ENCODE data around the gene PLCG2.

DNA sequence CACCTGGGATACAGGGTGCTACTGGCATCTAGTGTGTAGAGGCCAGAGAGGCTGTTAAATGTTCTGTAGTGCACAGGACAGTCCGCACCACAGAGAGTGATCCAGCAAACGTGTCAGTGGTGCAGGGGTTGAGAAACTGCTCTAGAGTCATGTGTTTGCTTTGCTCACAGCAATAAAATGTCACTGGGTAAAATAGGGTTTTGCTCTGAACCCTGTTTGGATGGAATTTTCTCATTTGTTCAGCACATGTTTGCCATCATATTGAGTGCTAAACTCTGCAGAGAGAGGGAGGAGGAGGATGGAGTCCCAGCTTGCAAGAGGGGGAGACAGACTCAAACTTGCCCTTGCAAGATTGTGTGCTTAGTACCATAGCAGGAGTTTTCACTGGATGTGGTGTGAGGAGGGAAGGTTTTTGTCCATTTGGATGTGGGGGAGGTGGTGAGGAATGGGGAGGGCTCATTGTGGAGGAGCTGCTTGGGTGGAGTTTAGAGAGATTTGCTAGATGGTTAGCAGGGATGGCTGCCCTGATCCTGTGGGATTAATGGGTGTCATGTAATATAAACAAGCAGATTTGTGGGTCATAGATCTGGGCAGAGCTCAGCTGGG lies 11.8 kb downstream of the PLCG2 start:
- TF ChIP-seq, protein P1, sequence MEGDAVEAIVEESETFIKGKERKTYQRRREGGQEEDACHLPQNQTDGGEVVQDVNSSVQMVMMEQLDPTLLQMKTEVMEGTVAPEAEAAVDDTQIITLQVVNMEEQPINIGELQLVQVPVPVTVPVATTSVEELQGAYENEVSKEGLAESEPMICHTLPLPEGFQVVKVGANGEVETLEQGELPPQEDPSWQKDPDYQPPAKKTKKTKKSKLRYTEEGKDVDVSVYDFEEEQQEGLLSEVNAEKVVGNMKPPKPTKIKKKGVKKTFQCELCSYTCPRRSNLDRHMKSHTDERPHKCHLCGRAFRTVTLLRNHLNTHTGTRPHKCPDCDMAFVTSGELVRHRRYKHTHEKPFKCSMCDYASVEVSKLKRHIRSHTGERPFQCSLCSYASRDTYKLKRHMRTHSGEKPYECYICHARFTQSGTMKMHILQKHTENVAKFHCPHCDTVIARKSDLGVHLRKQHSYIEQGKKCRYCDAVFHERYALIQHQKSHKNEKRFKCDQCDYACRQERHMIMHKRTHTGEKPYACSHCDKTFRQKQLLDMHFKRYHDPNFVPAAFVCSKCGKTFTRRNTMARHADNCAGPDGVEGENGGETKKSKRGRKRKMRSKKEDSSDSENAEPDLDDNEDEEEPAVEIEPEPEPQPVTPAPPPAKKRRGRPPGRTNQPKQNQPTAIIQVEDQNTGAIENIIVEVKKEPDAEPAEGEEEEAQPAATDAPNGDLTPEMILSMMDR (IDR thresholded peaks at IDR 0.05; ENCODE audit: poor library complexity, severe bottlenecking) = no peak
- TF ChIP-seq POLR2AphosphoS5 (IDR thresholded peaks at IDR 0.05) (no peak), EZH2 (IDR thresholded peaks at IDR 0.05; ENCODE audit: borderline replicate concordance, insufficient read depth, low read length, poor library complexity, severe bottlenecking) (no peak), EP300 (conservative IDR thresholded peaks at IDR 0.05; ENCODE audit: poor library complexity, severe bottlenecking) (no peak), TAF1 (IDR thresholded peaks at IDR 0.05; ENCODE audit: low read depth) (no peak)
- TF ChIP-seq, protein P2, sequence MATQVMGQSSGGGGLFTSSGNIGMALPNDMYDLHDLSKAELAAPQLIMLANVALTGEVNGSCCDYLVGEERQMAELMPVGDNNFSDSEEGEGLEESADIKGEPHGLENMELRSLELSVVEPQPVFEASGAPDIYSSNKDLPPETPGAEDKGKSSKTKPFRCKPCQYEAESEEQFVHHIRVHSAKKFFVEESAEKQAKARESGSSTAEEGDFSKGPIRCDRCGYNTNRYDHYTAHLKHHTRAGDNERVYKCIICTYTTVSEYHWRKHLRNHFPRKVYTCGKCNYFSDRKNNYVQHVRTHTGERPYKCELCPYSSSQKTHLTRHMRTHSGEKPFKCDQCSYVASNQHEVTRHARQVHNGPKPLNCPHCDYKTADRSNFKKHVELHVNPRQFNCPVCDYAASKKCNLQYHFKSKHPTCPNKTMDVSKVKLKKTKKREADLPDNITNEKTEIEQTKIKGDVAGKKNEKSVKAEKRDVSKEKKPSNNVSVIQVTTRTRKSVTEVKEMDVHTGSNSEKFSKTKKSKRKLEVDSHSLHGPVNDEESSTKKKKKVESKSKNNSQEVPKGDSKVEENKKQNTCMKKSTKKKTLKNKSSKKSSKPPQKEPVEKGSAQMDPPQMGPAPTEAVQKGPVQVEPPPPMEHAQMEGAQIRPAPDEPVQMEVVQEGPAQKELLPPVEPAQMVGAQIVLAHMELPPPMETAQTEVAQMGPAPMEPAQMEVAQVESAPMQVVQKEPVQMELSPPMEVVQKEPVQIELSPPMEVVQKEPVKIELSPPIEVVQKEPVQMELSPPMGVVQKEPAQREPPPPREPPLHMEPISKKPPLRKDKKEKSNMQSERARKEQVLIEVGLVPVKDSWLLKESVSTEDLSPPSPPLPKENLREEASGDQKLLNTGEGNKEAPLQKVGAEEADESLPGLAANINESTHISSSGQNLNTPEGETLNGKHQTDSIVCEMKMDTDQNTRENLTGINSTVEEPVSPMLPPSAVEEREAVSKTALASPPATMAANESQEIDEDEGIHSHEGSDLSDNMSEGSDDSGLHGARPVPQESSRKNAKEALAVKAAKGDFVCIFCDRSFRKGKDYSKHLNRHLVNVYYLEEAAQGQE (IDR thresholded peaks at IDR 0.05; ENCODE audit: borderline replicate concordance) = no peak
